Ovary (tissue), 3 donors: ENCODE measurements around the gene S100A14.

Experiments
- CTCF ChIP-seq, 3 donors: fragments of 450-650 bp in 2 of 3; fragments of 200-600 bp in 1 of 3; IDR thresholded peaks; one replicate each; pipeline versions ENCODE4 v1.5.1 to v1.8.0; 2016 to 2022; ENCODE audit warnings: antibody characterized with exemption in 3 of 3, mild to moderate bottlenecking in 1 of 3
- EP300 ChIP-seq: sonication (generic); formaldehyde crosslinking; IDR thresholded peaks from one replicate; pipeline ENCODE4 v1.6.1; 2017; ENCODE audit warnings: antibody characterized with exemption
- POLR2A ChIP-seq: fragments of 450-650 bp; IDR thresholded peaks from one replicate; pipeline ENCODE4 v1.6.1; 2017; ENCODE audit warnings: antibody characterized with exemption, mild to moderate bottlenecking, moderate library complexity
- donor health status: DM: no; HTN: no; CAD: no.

DNA sequence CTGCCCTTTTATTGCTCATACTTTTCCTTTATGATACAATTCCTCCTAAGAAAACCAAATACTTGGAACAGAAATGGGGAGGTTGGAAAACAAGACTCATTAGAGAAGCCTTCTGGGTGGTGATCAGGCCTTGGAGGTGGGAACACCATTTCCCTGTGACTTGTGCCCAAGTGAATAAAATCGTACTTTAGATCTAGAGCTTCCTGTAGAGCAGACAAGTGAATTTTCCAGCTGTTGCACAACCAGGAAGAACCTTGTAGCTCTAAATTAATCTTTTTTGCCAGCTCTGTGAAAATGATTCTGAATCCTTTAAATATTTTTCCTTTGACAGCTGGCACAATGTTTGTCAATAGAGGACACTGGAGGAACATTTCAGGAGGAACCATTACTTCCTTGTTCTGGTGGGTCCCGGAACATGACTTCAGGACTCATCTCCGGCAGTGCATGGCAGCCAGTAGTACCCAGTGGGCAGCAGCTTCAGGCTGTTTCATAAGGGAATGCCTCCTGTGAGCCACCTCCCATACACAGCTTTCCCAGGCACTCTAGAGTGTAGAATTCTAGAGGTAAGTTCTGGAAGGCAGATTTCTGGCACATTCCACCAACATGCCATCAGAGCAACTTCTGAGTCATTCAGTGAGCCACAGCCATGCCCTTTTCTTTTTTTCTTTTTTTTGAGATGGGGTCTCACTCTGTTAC lies 36.8 kb upstream of the S100A14 start:
- TF ChIP-seq CTCF (IDR thresholded peaks at IDR 0.05) = no peak
- TF ChIP-seq POLR2A = no peak
- TF ChIP-seq EP300 = no peak
